Measurements from ENCODE around the gene C4BPA.

DNA sequence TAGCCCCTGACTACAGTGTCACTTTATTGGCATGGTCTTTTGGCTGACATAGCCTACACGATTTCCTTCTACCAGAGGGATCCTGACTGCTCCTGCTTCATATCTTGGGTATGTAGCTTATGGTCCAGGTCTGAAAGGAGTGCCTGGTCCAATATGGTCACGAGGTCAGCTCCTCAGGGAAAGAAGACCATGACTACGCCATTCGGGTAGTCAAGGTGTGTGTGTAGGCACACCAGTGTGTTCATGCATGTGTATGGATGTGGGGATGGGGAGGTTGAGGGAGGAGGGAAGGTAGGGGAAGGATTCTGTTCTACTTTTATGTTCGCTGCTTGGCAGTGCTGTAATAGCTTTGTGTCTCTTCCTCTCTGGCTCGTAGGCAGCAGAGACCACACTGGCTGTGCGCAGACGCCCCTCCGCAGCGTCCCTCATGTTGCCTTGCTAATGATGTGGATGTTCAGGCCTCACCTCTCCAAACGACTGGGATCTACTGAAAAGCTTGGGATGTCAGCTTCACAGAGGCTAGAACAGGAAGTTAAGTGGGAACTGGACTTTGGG, 25.4 kb upstream of the C4BPA start:
- TF ChIP-seq ZNF274 (IDR thresholded peaks at IDR 0.05; ENCODE audit: low read depth, low read length) (no peak), YY1 (IDR thresholded peaks at IDR 0.05; ENCODE audit: insufficient read depth, insufficient read length) (no peak)
